Measurements from ENCODE around the gene JPT1. TPM values are rescaled to one million over a fixed set of nuclear protein-coding genes. Genes with fewer than 3 reads are reported as not detected.

The JPT1 gene
- total RNA-seq, 1 experiment from 2014 or later = 98.2 TPM

GRCh38 chr17:75098861-75099260 is 55.5 kb downstream of the JPT1 start:
- no peaks in the 10 kb centered on the region for H3K36me3 ChIP-seq (ENCODE audit: insufficient read depth, low read length)
- H3K27ac ChIP-seq (ENCODE audit: low read length) = no peak overlapping the region
- no peak overlapping the region for H2AFZ ChIP-seq (ENCODE audit: low read length)
- H3K9ac ChIP-seq (ENCODE audit: low read length) = no peak overlapping the region
- H4K20me1 ChIP-seq (ENCODE audit: insufficient read depth, low read depth, low read length) = no peaks in the 10 kb centered on the region
- H3K9me2 ChIP-seq (replicated peaks; ENCODE audit: insufficient read depth, low read length) = no peaks in the 10 kb centered on the region
- H3K79me2 ChIP-seq (ENCODE audit: low read length) = no peaks in the 10 kb centered on the region
- H3K4me2 ChIP-seq (ENCODE audit: low read depth, low read length, poor library complexity, severe bottlenecking) = no peak overlapping the region
- no peak overlapping the region for H3K4me3 ChIP-seq (ENCODE audit: low read length)
- peaks cover 10% of the 10 kb centered on the region for H3K4me1 ChIP-seq (ENCODE audit: low read length)
- no peaks in the 10 kb centered on the region for H3K9me3 ChIP-seq (ENCODE audit: low read length)
- no peaks in the 10 kb centered on the region for H3K27me3 ChIP-seq (ENCODE audit: low read length)
- DNase-seq = no peak

GRCh38 chr17:75097865-75098264 is 56.4 kb downstream of the JPT1 start:
- Histone ChIP-seq H3K79me2 (ENCODE audit: low read length) (no peaks in the 10 kb centered on the region), H3K4me2 (ENCODE audit: low read depth, low read length, poor library complexity, severe bottlenecking) (no peak overlapping the region)

GRCh38 chr17:75096082-75096625 is 58.2 kb downstream of the JPT1 start:
- no peaks in the 10 kb centered on the region for H3K9me3 ChIP-seq (ENCODE audit: low read length)
- H3K4me3 ChIP-seq (ENCODE audit: low read length) = no peak overlapping the region
- H3K27ac ChIP-seq (ENCODE audit: low read length) = no peak overlapping the region
- no peaks in the 10 kb centered on the region for H3K27me3 ChIP-seq (ENCODE audit: low read length)
- H3K36me3 ChIP-seq (ENCODE audit: insufficient read depth, low read length) = no peaks in the 10 kb centered on the region
- no peaks in the 10 kb centered on the region for H3K9me2 ChIP-seq (replicated peaks; ENCODE audit: insufficient read depth, low read length)
- H3K9ac ChIP-seq (ENCODE audit: low read length) = no peak overlapping the region
- no peaks in the 10 kb centered on the region for H4K20me1 ChIP-seq (ENCODE audit: insufficient read depth, low read depth, low read length)
- no peaks in the 10 kb centered on the region for H3K4me1 ChIP-seq (ENCODE audit: low read length)
- H3K79me2 ChIP-seq (ENCODE audit: low read length) = no peaks in the 10 kb centered on the region
- no peak overlapping the region for H2AFZ ChIP-seq (ENCODE audit: low read length)
- DNase-seq = no peak
- H3K4me2 ChIP-seq (ENCODE audit: low read depth, low read length, poor library complexity, severe bottlenecking) = no peak overlapping the region

More at GRCh38 chr17:75097865-75098264, 56.4 kb downstream of the JPT1 start:
- Histone ChIP-seq H3K27ac (ENCODE audit: low read length) (no peak overlapping the region), H3K27me3 (ENCODE audit: low read length) (no peaks in the 10 kb centered on the region), H2AFZ (ENCODE audit: low read length) (no peak overlapping the region), H3K4me1 (ENCODE audit: low read length) (peaks cover 10% of the 10 kb centered on the region), H3K4me3 (ENCODE audit: low read length) (no peak overlapping the region), H3K9me3 (ENCODE audit: low read length) (no peaks in the 10 kb centered on the region), H3K9ac (ENCODE audit: low read length) (no peak overlapping the region), H3K9me2 (replicated peaks; ENCODE audit: insufficient read depth, low read length) (no peaks in the 10 kb centered on the region), H3K36me3 (ENCODE audit: insufficient read depth, low read length) (no peaks in the 10 kb centered on the region), H4K20me1 (ENCODE audit: insufficient read depth, low read depth, low read length) (no peaks in the 10 kb centered on the region)
- DNase-seq = no peak

GRCh38 chr17:75094871-75095399 is 59.4 kb downstream of the JPT1 start:
- DNase-seq = no peak
- Histone ChIP-seq H3K4me3 (ENCODE audit: low read length) (no peak overlapping the region), H3K4me1 (ENCODE audit: low read length) (no peaks in the 10 kb centered on the region), H3K4me2 (ENCODE audit: low read depth, low read length, poor library complexity, severe bottlenecking) (no peak overlapping the region), H3K9me3 (ENCODE audit: low read length) (no peaks in the 10 kb centered on the region), H3K27ac (ENCODE audit: low read length) (no peak overlapping the region), H3K9ac (ENCODE audit: low read length) (no peak overlapping the region), H3K36me3 (ENCODE audit: insufficient read depth, low read length) (no peaks in the 10 kb centered on the region), H3K9me2 (replicated peaks; ENCODE audit: insufficient read depth, low read length) (no peaks in the 10 kb centered on the region), H3K27me3 (ENCODE audit: low read length) (no peaks in the 10 kb centered on the region), H2AFZ (ENCODE audit: low read length) (no peak overlapping the region), H3K79me2 (ENCODE audit: low read length) (no peaks in the 10 kb centered on the region), H4K20me1 (ENCODE audit: insufficient read depth, low read depth, low read length) (no peaks in the 10 kb centered on the region)

- no peak overlapping the region for H3K4me2 ChIP-seq (ENCODE audit: low read depth, low read length, poor library complexity, severe bottlenecking)
- no peaks in the 10 kb centered on the region for H3K4me1 ChIP-seq (ENCODE audit: low read length)
- H3K27ac ChIP-seq (ENCODE audit: low read length) = no peak overlapping the region
- H3K27me3 ChIP-seq (ENCODE audit: low read length) = no peaks in the 10 kb centered on the region
- H3K36me3 ChIP-seq (ENCODE audit: insufficient read depth, low read length) = no peaks in the 10 kb centered on the region
- DNase-seq = no peak
- H4K20me1 ChIP-seq (ENCODE audit: insufficient read depth, low read depth, low read length) = no peaks in the 10 kb centered on the region
- no peaks in the 10 kb centered on the region for H3K79me2 ChIP-seq (ENCODE audit: low read length)
- no peak overlapping the region for H3K9ac ChIP-seq (ENCODE audit: low read length)
- H3K4me3 ChIP-seq (ENCODE audit: low read length) = no peak overlapping the region
- no peaks in the 10 kb centered on the region for H3K9me2 ChIP-seq (replicated peaks; ENCODE audit: insufficient read depth, low read length)
- H2AFZ ChIP-seq (ENCODE audit: low read length) = no peak overlapping the region
- no peaks in the 10 kb centered on the region for H3K9me3 ChIP-seq (ENCODE audit: low read length)
Observed at GRCh38 chr17:75093548-75094158, 60.7 kb downstream of the JPT1 start.

GRCh38 chr17:75091855-75092327 is 62.4 kb downstream of the JPT1 start:
- H3K9me2 ChIP-seq (replicated peaks; ENCODE audit: insufficient read depth, low read length) = no peaks in the 10 kb centered on the region
- H3K79me2 ChIP-seq (ENCODE audit: low read length) = no peaks in the 10 kb centered on the region
- H3K9ac ChIP-seq (ENCODE audit: low read length) = no peak overlapping the region
- H3K4me2 ChIP-seq (ENCODE audit: low read depth, low read length, poor library complexity, severe bottlenecking) = no peak overlapping the region
- H3K4me1 ChIP-seq (ENCODE audit: low read length) = no peaks in the 10 kb centered on the region
- no peak for DNase-seq
- H3K9me3 ChIP-seq (ENCODE audit: low read length) = no peaks in the 10 kb centered on the region
- no peaks in the 10 kb centered on the region for H3K27me3 ChIP-seq (ENCODE audit: low read length)
- no peak overlapping the region for H2AFZ ChIP-seq (ENCODE audit: low read length)
- H3K27ac ChIP-seq (ENCODE audit: low read length) = no peak overlapping the region
- H3K4me3 ChIP-seq (ENCODE audit: low read length) = no peak overlapping the region
- H3K36me3 ChIP-seq (ENCODE audit: insufficient read depth, low read length) = no peaks in the 10 kb centered on the region
- H4K20me1 ChIP-seq (ENCODE audit: insufficient read depth, low read depth, low read length) = no peaks in the 10 kb centered on the region

GRCh38 chr17:75090871-75091854 is 63.1 kb downstream of the JPT1 start:
- Histone ChIP-seq H3K79me2 (ENCODE audit: low read length) (no peaks in the 10 kb centered on the region), H3K4me3 (ENCODE audit: low read length) (no peak overlapping the region), H3K4me1 (ENCODE audit: low read length) (no peaks in the 10 kb centered on the region), H3K9ac (ENCODE audit: low read length) (no peak overlapping the region), H2AFZ (ENCODE audit: low read length) (no peak overlapping the region), H3K4me2 (ENCODE audit: low read depth, low read length, poor library complexity, severe bottlenecking) (no peak overlapping the region), H3K27ac (ENCODE audit: low read length) (no peak overlapping the region), H3K9me2 (replicated peaks; ENCODE audit: insufficient read depth, low read length) (no peaks in the 10 kb centered on the region), H3K36me3 (ENCODE audit: insufficient read depth, low read length) (no peaks in the 10 kb centered on the region), H3K9me3 (ENCODE audit: low read length) (no peaks in the 10 kb centered on the region), H4K20me1 (ENCODE audit: insufficient read depth, low read depth, low read length) (no peaks in the 10 kb centered on the region), H3K27me3 (ENCODE audit: low read length) (no peaks in the 10 kb centered on the region)
- no peak for DNase-seq
